ENCODE measurements around the gene P2RX5.

DNA sequence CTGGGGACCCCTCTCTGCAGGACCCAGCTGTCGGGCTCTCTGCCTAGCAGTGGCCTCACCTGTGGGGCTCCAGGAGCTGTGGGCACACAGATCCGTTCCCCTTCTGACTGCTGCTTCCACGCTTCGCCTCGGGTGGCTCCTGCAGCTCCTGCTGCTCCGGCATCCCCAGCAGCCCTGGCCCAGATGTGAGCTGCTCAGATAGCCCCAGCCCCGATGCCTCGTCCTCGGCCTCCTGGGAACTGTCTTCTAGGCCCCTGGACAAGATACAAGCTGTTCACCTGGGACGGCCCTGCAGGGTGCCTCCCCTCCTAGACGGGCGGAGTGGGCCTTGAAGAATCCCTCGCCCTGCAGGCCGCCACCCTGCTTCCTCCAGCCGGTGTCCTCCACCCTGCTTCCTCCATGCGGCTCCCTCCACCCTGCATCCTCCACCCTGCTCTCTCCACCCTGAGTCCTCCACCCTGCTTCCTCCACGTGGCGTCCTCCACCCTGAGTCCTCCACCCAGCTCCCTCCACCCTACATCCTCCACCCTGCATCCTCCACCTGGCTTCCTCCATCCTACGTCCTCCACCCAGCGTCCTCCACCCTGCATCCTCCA lies 16.3 kb downstream of the P2RX5 start:
- no peak for TF ChIP-seq POLR2A (IDR thresholded peaks at IDR 0.05)
- TF ChIP-seq, protein P1, sequence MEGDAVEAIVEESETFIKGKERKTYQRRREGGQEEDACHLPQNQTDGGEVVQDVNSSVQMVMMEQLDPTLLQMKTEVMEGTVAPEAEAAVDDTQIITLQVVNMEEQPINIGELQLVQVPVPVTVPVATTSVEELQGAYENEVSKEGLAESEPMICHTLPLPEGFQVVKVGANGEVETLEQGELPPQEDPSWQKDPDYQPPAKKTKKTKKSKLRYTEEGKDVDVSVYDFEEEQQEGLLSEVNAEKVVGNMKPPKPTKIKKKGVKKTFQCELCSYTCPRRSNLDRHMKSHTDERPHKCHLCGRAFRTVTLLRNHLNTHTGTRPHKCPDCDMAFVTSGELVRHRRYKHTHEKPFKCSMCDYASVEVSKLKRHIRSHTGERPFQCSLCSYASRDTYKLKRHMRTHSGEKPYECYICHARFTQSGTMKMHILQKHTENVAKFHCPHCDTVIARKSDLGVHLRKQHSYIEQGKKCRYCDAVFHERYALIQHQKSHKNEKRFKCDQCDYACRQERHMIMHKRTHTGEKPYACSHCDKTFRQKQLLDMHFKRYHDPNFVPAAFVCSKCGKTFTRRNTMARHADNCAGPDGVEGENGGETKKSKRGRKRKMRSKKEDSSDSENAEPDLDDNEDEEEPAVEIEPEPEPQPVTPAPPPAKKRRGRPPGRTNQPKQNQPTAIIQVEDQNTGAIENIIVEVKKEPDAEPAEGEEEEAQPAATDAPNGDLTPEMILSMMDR (IDR thresholded peaks at IDR 0.05): no peak
- TF ChIP-seq POLR2AphosphoS5 (IDR thresholded peaks at IDR 0.05): no peak

Data from prostate gland (tissue), 2 donors.